ENCODE data around the gene ROBO3.

The ROBO3 gene

GRCh38 chr11:124872741-124873140 lies 7.5 kb downstream of the ROBO3 start:
- TF ChIP-seq ZNF530 (tag by site-specific recombination; IDR thresholded peaks at IDR 0.05; ENCODE audit: low read depth): no peak
- no peak for TF ChIP-seq ZNF133 (tag by site-specific recombination; IDR thresholded peaks at IDR 0.05)
- no peak for TF ChIP-seq MEIS1 (CRISPR knock-in tag; IDR thresholded peaks at IDR 0.05; ENCODE audit: borderline replicate concordance)
- TF ChIP-seq GFI1B (tag by site-specific recombination; IDR thresholded peaks at IDR 0.05): no peak
- no peak for TF ChIP-seq ZNF221 (tag by site-specific recombination; IDR thresholded peaks at IDR 0.05; ENCODE audit: borderline replicate concordance)
- TF ChIP-seq, protein P1, sequence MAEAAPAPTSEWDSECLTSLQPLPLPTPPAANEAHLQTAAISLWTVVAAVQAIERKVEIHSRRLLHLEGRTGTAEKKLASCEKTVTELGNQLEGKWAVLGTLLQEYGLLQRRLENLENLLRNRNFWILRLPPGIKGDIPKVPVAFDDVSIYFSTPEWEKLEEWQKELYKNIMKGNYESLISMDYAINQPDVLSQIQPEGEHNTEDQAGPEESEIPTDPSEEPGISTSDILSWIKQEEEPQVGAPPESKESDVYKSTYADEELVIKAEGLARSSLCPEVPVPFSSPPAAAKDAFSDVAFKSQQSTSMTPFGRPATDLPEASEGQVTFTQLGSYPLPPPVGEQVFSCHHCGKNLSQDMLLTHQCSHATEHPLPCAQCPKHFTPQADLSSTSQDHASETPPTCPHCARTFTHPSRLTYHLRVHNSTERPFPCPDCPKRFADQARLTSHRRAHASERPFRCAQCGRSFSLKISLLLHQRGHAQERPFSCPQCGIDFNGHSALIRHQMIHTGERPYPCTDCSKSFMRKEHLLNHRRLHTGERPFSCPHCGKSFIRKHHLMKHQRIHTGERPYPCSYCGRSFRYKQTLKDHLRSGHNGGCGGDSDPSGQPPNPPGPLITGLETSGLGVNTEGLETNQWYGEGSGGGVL (tag by site-specific recombination; IDR thresholded peaks at IDR 0.05): no peak
- no peak for TF ChIP-seq ZNF148 (tag by site-specific recombination; IDR thresholded peaks at IDR 0.05; ENCODE audit: borderline replicate concordance)
- TF ChIP-seq ZNF114 (tag by site-specific recombination; IDR thresholded peaks at IDR 0.05): no peak
- TF ChIP-seq ZNF560 (tag by site-specific recombination; IDR thresholded peaks at IDR 0.05; ENCODE audit: borderline replicate concordance): no peak
- TF ChIP-seq ZBTB7A (tag by site-specific recombination; IDR thresholded peaks at IDR 0.05; ENCODE audit: low read depth): no peak
- TF ChIP-seq ZNF394 (tag by site-specific recombination; IDR thresholded peaks at IDR 0.05; ENCODE audit: borderline replicate concordance): no peak
- TF ChIP-seq, protein P2, sequence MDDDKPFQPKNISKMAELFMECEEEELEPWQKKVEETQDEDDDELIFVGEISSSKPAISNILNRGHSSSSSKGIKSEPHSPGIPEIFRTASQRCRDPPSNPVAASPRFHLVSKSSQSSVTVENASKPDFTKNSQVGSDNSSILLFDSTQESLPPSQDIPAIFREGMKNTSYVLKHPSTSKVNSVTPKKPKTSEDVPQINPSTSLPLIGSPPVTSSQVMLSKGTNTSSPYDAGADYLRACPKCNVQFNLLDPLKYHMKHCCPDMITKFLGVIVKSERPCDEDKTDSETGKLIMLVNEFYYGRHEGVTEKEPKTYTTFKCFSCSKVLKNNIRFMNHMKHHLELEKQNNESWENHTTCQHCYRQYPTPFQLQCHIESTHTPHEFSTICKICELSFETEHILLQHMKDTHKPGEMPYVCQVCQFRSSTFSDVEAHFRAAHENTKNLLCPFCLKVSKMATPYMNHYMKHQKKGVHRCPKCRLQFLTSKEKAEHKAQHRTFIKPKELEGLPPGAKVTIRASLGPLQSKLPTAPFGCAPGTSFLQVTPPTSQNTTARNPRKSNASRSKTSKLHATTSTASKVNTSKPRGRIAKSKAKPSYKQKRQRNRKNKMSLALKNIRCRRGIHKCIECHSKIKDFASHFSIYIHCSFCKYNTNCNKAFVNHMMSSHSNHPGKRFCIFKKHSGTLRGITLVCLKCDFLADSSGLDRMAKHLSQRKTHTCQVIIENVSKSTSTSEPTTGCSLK (tag by site-specific recombination; IDR thresholded peaks at IDR 0.05): no peak
- TF ChIP-seq KLF16 (tag by site-specific recombination; IDR thresholded peaks at IDR 0.05): no peak
- TF ChIP-seq ZNF132 (tag by site-specific recombination; IDR thresholded peaks at IDR 0.05; ENCODE audit: borderline replicate concordance): no peak
- no peak for TF ChIP-seq OVOL3 (tag by site-specific recombination; IDR thresholded peaks at IDR 0.05)
- no peak for TF ChIP-seq ZXDB (tag by site-specific recombination; IDR thresholded peaks at IDR 0.05)
- TF ChIP-seq ZFP69B (tag by site-specific recombination; IDR thresholded peaks at IDR 0.05): no peak
- TF ChIP-seq ZNF664 (tag by site-specific recombination; IDR thresholded peaks at IDR 0.05): no peak
- no peak for TF ChIP-seq ZNF155 (tag by site-specific recombination; IDR thresholded peaks at IDR 0.05)
- no peak for TF ChIP-seq ZNF350 (tag by site-specific recombination; IDR thresholded peaks at IDR 0.05)
- POLR2A ChIA-PET: no interaction called here
- Histone ChIP-seq H3K27ac (ENCODE audit: extremely low read depth, low read depth, low read length) (no peak overlapping the region), H3K36me3 (ENCODE audit: control insufficient read depth in 2 of 2, insufficient read depth in 1 of 2, low read length in 2 of 2) (no peaks in the 10 kb centered on the region), H3K4me3 (ENCODE audit: low read depth, low read length) (no peak overlapping the region), H3K9me3 (ENCODE audit: control insufficient read depth, insufficient read depth, low read depth, low read length) (no peaks in the 10 kb centered on the region), H3K4me1 (ENCODE audit: control insufficient read depth, insufficient read depth, low read length) (no peaks in the 10 kb centered on the region)
- CTCF ChIA-PET: interaction anchor here (1.2 to 1.5 kb wide), 2 partner anchors 35 to 44 kb away, joined by 3 read pairs; no protein-coding TSS in a partner anchor

- H3K4me3 ChIP-seq (ENCODE audit: low read depth, low read length): no peak overlapping the region
- no peaks in the 10 kb centered on the region for H3K4me1 ChIP-seq (ENCODE audit: control insufficient read depth, insufficient read depth, low read length)
- H3K27ac ChIP-seq (ENCODE audit: extremely low read depth, low read depth, low read length): no peak overlapping the region
- H3K9me3 ChIP-seq (ENCODE audit: control insufficient read depth, insufficient read depth, low read depth, low read length): no peaks in the 10 kb centered on the region
- POLR2A ChIA-PET: no interaction called here
- CTCF ChIA-PET: interaction anchor here (0.7 to 1.5 kb wide), 3 partner anchors 8 to 52 kb away, joined by 3 to 6 read pairs (median 4); no protein-coding TSS in a partner anchor
- H3K36me3 ChIP-seq (ENCODE audit: control insufficient read depth in 2 of 2, insufficient read depth in 1 of 2, low read length in 2 of 2): no peaks in the 10 kb centered on the region
- TF ChIP-seq ZNF776 (tag by site-specific recombination; IDR thresholded peaks at IDR 0.05; ENCODE audit: borderline replicate concordance): no peak
- TF ChIP-seq ZNF114 (tag by site-specific recombination; IDR thresholded peaks at IDR 0.05): no peak
- TF ChIP-seq MZF1 (tag by site-specific recombination; IDR thresholded peaks at IDR 0.05; ENCODE audit: borderline replicate concordance): no peak
- TF ChIP-seq YY1 (tag by site-specific recombination; IDR thresholded peaks at IDR 0.05): no peak
- TF ChIP-seq ZNF416 (tag by site-specific recombination; IDR thresholded peaks at IDR 0.05): no peak
- TF ChIP-seq, protein P3, sequence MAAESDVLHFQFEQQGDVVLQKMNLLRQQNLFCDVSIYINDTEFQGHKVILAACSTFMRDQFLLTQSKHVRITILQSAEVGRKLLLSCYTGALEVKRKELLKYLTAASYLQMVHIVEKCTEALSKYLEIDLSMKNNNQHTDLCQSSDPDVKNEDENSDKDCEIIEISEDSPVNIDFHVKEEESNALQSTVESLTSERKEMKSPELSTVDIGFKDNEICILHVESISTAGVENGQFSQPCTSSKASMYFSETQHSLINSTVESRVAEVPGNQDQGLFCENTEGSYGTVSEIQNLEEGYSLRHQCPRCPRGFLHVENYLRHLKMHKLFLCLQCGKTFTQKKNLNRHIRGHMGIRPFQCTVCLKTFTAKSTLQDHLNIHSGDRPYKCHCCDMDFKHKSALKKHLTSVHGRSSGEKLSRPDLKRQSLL (tag by site-specific recombination; IDR thresholded peaks at IDR 0.05): no peak
- TF ChIP-seq, protein P4, sequence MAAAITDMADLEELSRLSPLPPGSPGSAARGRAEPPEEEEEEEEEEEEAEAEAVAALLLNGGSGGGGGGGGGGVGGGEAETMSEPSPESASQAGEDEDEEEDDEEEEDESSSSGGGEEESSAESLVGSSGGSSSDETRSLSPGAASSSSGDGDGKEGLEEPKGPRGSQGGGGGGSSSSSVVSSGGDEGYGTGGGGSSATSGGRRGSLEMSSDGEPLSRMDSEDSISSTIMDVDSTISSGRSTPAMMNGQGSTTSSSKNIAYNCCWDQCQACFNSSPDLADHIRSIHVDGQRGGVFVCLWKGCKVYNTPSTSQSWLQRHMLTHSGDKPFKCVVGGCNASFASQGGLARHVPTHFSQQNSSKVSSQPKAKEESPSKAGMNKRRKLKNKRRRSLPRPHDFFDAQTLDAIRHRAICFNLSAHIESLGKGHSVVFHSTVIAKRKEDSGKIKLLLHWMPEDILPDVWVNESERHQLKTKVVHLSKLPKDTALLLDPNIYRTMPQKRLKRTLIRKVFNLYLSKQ (tag by site-specific recombination; IDR thresholded peaks at IDR 0.05; ENCODE audit: borderline replicate concordance): no peak
These were observed 8.7 kb downstream of the ROBO3 start for GRCh38 chr11:124873951-124874350.
